HCT116 (cell line): ENCODE measurements around the gene TNFRSF12A.

Experiments
- CBX3 ChIP-seq: IDR thresholded peaks from 2 replicates; pipeline ENCODE4 v1.6.1; 2012; ENCODE audit warnings: low read depth
- CTCF ChIP-seq, 3 experiments: fragments of 200-600 bp in 1 of 3; sonication (generic) in 1 of 3; IDR thresholded peaks in 2 of 3; conservative IDR thresholded peaks in 1 of 3; 2 replicates each; pipeline ENCODE4 v1.5.1; 2012 to 2017; ENCODE audit warnings: low read depth in 2 of 3, low read length in 2 of 3, antibody characterized with exemption in 1 of 3, borderline replicate concordance in 1 of 3, control low read depth in 1 of 3, mild to moderate bottlenecking in 1 of 3, mixed read lengths in 1 of 3, mixed run types in 1 of 3, moderate library complexity in 1 of 3; ENCODE audit not compliant: insufficient read depth in 1 of 3
- EGR1 ChIP-seq: IDR thresholded peaks from 2 replicates; pipeline ENCODE4 v1.6.1; 2012; ENCODE audit warnings: low read depth
- ELF1 ChIP-seq: IDR thresholded peaks from 2 replicates; pipeline ENCODE4 v1.6.1; 2012; ENCODE audit warnings: low read depth, borderline replicate concordance
- EZH2 ChIP-seq: fragments of 200-600 bp; sonication (generic); IDR thresholded peaks from 2 replicates; pipeline ENCODE4 v1.6.1; 2017; ENCODE audit warnings: antibody characterized with exemption, mixed run types
- EZH2phosphoT487 ChIP-seq: fragments of 200-600 bp; IDR thresholded peaks from 2 replicates; pipeline ENCODE4 v1.6.1; 2018; ENCODE audit warnings: antibody characterized with exemption, borderline replicate concordance
- MAX ChIP-seq: IDR thresholded peaks from 2 replicates; pipeline ENCODE4 v1.6.1; 2012
- POLR2A ChIP-seq: IDR thresholded peaks from 2 replicates; pipeline ENCODE4 v1.7.0; 2011; ENCODE audit warnings: borderline replicate concordance; ENCODE audit not compliant: insufficient read depth, insufficient read length; ENCODE audit errors: extremely low read depth
- POLR2AphosphoS5 ChIP-seq: IDR thresholded peaks from 2 replicates; pipeline ENCODE4 v1.6.1; 2011; ENCODE audit warnings: mild to moderate bottlenecking, low read depth, low read length, moderate library complexity
- SP1 ChIP-seq: IDR thresholded peaks from 2 replicates; pipeline ENCODE4 v1.6.1; 2012; ENCODE audit warnings: low read depth
- SRF ChIP-seq: IDR thresholded peaks from 2 replicates; pipeline ENCODE4 v1.6.1; 2012; ENCODE audit warnings: low read depth
- TCF7L2 ChIP-seq: IDR thresholded peaks from 2 replicates; pipeline ENCODE4 v1.7.0; 2011; ENCODE audit warnings: borderline replicate concordance, inconsistent platforms; ENCODE audit not compliant: insufficient read depth, insufficient read length; ENCODE audit errors: extremely low read depth
- YY1 ChIP-seq: IDR thresholded peaks from 2 replicates; pipeline ENCODE4 v1.6.1; 2011; ENCODE audit warnings: low read length, low read depth, moderate library complexity, mild to moderate bottlenecking; ENCODE audit not compliant: insufficient replicate concordance; ENCODE audit errors: extremely low read depth
- ZNF274 ChIP-seq: fragments of 200-500 bp; sonication (Bioruptor generic); IDR thresholded peaks from 2 replicates; pipeline ENCODE4 v1.6.1; 2014; ENCODE audit warnings: mild to moderate bottlenecking, low read depth, low read length, inconsistent platforms

- TF ChIP-seq CTCF (IDR thresholded peaks at IDR 0.05 in 2 of 3, conservative IDR thresholded peaks at IDR 0.05 in 1 of 3; ENCODE audit: borderline replicate concordance in 1 of 3, insufficient read depth in 1 of 3, low read depth in 2 of 3, low read length in 2 of 3): no peak; a peak in 1 of 6 replicates
- TF ChIP-seq YY1: no peak
- TF ChIP-seq EZH2: no peak
- TF ChIP-seq MAX: no peak
- no peak for TF ChIP-seq SRF
- no peak for TF ChIP-seq ZNF274
- no peak for TF ChIP-seq POLR2A
- no peak for TF ChIP-seq ELF1
- no peak for TF ChIP-seq TCF7L2
- no peak for TF ChIP-seq EZH2phosphoT487
- peak; percentile 63 for TF ChIP-seq POLR2AphosphoS5
- no peak for TF ChIP-seq CBX3
- no peak for TF ChIP-seq SP1
- no peak for TF ChIP-seq EGR1
Measured at GRCh38 chr16:3022208-3022683, 2.1 kb downstream of the TNFRSF12A start.
